HG03558 (cell line): ENCODE measurements around the gene AURKA.
"Not testable (repeated sequence)": the region's sequence is repeated elsewhere in the genome, so short reads cannot be mapped to it uniquely, and the experiment has no call there.

ENCODE experiments used
- ATAC-seq: cut with Tn5 transposase; IDR thresholded peaks from one replicate; pipeline ENCODE4 v1.9.1; 2021; ENCODE audit warnings: moderate number of reproducible peaks; ENCODE audit not compliant: unreplicated experiment; ENCODE audit errors: extremely low read depth

AURKA gene

GRCh38 chr20:56422076-56422823 is 30.2 kb upstream of the AURKA start:
- no peak for ATAC-seq

DNA sequence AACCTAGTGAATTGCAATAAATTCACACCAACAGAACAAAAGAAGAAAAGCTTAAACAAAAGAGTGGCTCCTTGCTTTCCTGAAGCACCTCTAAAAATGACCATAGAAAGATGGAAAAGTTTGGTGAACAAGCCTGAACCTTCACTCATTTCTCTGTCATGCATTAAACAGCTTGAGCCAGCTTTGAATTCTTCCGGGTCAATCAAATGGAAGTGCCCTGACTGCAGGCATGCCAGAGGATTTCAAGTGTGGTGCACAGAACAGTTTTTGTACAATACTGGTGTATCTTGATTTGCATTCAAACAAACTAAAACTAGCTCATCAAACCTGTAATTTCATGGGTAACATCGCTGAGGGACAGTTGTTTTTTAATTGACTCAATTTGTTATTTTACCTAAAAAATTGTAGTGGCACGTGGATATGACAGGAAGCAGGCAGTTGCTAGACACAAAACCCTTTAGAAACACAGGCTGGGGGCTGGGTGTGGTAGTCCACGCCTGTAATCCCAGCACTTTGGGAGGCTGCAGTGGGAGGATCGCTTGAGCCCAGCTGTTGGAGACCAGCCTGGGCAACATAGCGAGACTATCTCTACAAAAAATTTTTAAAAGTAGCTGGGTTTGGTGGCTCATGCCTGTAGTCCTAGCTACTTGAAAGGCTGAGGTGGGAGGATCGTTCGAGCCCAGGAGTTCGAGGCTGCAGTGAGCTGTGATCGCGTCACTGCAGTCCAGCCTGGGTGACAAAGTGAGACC is 29.1 kb upstream of the AURKA start:
- ATAC-seq = no peak

- no peak for ATAC-seq
Measured at GRCh38 chr20:56420028-56420427, 28.0 kb upstream of the AURKA start.

- no peak for ATAC-seq
Measured at GRCh38 chr20:56418385-56418861, 26.4 kb upstream of the AURKA start.

DNA sequence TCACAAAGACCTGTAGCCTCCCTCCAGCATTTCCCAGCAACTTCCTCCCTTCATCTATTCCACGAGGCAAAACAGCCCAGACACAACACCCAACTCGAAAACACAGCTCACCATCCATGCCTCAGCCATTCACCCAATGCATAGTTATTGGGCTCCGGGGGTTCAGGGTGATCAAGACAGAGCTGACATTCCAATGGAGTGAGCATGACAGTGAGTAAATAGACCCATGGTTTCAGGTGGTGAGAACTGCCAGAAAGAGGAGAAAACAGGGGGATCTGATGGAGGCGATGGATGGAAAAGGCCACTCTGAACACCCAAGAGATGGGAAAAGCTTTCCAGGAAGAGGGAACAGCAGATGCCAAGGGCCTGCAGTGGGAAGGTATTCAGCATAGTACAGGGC is 25.9 kb upstream of the AURKA start:
- no peak for ATAC-seq

DNA sequence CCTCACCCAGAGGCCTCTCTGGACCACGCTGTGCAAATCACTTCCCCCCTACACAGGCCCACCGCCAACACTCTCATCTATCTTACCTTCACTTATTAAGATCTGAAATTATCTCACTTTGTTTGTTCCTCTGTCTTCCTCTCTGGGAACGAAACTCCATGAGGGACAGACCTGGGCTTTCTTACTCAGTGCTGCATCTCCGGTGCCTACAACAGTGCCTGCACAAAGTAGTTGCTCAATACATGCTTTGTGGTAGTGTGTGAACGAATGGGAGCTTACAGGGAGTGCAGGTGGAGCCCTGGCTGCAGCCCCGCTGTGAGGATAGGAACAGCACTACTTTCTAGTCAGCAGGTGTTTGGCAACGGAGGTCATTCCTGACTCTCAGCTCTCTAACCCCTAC is 25.4 kb upstream of the AURKA start:
- no peak for ATAC-seq

GRCh38 chr20:56414842-56415765 is 23.1 kb upstream of the AURKA start:
- no peak for ATAC-seq

DNA sequence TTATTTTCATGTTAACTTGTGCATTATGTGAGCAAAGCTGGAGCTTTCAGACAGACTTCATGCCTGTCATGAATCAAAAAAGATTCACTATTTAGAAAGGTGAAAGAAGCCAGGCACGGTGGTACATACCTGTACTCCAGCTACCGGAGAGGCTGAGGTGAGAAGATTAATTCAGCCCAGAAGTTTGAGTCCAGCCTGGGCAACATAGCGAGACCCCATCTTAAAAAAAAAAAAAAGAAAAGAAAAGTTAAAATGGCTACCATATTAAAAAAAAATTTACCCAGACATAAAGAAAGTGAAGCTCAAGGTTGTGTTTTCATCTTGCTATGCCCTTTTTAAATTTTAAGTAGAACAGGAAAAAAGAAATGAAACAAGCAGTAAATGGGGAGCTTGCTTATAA is 20.9 kb upstream of the AURKA start:
- ATAC-seq = no peak

DNA sequence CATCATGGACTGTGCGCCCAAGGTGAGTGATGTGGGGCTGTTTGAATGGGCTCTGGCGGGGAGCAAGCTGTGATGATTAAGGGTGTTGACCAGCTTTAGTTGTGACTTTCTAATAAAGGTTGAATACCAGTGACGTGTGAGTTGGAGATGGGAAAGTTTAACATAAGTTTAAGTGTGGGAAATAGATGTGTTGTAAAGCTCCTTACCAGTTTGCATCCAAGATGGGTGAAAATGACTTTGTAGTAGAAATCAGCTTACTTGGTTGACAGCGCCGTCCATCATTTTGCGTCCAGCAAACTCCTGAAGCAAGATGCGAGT is 20.4 kb upstream of the AURKA start:
- no peak for ATAC-seq

DNA sequence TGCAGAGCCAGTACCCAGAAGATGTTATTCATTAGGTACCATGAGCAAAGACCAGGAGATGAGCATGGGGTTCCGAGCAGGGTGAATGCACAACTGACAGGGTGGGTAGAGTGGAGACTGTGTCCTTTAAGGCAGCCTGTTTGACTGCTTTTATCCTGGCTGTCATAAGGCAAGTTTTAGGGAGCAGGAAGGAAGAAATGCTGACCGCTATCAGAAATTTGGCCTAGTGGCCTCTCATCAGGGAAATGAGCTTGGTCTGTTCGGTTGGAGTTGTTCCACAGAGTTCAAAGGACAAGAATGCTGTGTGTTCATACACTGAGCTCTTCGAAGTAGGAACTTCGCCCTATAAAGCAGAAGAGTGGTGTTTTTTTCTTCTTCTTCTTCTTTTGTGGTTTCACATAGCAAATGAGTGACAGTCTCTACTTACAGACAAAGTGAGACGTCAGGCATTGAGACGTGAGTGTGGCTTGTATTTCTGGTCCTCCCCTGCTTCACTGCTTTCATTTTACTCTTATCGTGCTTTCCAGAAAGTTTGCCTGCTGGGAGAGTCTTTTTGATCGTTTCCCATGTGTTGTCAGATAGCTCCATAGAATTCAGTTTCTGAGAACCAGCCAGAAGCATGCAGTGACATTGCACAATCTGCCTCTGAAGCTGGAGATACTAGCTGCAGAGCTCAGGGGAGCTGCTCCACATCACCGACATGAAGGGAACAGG is 19.9 kb upstream of the AURKA start, which contains the start of gene CASS4:
CASS4 (plus strand) TSS at position 502 of the 714 bp plus-strand sequence; CDS start at position 701, 199 bp downstream.
- ATAC-seq = no peak

DNA sequence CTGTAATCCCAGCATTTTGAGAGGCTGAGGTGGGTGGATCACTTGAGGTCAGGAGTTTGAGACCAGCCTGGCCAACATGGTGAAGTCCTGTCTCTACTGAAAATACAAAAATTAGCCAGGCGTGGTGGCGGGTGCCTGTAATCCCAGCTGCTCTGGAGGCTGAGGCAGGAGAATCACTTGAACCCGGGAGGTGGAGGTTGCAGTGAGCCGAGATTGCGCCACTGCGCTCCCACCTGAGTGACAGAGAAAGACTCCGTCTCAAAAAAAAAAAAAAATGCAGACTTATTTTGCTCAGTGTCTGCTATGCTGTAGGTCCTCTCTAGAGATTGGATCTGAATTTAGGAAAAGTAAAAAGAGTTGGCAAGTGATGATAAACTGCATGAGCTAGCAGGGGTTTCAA is 19.3 kb upstream of the AURKA start:
- ATAC-seq = not testable (repeated sequence)

DNA sequence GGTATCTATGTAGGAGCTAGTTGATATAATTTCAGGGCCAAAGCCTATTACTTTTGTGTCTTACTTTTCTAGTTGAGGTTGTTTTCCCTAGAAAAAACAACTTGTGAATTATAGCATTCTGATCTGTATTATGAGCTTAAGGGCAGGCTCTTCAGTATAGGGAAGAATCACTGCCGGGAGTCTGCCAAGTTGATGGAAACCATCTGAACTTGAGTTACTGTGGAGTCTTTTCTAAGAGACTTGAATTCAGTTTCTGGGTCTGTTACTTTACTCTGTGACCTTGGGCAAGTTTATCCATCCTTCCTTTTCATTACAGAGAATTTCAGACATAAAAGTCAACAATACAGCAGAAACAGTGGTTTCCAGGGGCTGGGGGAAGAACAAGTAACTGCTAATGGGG is 17.9 kb upstream of the AURKA start:
- no peak for ATAC-seq

- no peak for ATAC-seq
Measured at GRCh38 chr20:56409521-56409920, 17.5 kb upstream of the AURKA start.

DNA sequence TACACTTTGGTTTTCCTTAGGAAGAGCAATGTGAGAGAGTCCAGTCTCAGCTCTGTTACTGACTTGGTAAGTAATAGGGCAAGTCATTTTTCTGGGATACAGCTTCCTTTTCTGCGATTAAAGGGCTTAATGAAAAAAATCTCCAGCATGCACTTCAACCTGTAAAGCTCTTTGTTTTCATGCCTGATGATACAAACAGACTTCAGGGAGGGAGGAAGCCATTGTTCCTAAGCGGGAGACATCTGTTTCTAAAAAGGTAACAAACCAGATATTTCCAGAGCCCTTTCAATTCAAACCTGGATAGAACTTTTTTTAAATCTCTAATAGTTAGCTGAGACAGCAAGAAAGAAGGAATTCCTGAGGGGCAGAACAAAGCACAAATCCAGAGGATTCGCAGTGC is 14.9 kb upstream of the AURKA start:
- ATAC-seq = no peak

GRCh38 chr20:56405356-56405755 is 13.3 kb upstream of the AURKA start:
- not testable (repeated sequence) for ATAC-seq

- no peak for ATAC-seq
Measured at GRCh38 chr20:56403465-56403864, 11.4 kb upstream of the AURKA start.

- ATAC-seq = no peak
Measured at GRCh38 chr20:56400001-56400640, 8.1 kb upstream of the AURKA start.

DNA sequence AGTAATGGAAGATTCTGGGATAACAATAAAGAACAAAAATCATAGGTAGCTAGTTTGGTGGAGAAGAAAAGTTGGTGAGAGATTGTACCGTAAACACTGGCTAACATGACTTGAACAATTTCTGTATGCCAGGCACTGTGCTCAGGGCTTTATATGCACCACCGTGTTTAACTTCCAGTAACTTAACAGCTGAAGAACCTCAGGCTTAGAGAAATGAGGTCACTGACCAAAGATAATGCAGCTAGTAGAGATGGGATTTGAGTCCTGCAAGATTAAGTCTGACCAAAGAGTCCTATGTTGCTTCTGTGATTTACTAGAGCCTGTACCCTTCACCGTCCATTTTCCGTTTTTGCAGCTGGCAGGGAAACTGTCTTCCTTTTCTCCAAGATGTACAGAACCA is 3.2 kb upstream of the AURKA start:
- ATAC-seq = no peak

GRCh38 chr20:56393653-56394052 is 1.6 kb upstream of the AURKA start:
- ATAC-seq = no peak
